ENCODE data around the gene ENOSF1.

DNA sequence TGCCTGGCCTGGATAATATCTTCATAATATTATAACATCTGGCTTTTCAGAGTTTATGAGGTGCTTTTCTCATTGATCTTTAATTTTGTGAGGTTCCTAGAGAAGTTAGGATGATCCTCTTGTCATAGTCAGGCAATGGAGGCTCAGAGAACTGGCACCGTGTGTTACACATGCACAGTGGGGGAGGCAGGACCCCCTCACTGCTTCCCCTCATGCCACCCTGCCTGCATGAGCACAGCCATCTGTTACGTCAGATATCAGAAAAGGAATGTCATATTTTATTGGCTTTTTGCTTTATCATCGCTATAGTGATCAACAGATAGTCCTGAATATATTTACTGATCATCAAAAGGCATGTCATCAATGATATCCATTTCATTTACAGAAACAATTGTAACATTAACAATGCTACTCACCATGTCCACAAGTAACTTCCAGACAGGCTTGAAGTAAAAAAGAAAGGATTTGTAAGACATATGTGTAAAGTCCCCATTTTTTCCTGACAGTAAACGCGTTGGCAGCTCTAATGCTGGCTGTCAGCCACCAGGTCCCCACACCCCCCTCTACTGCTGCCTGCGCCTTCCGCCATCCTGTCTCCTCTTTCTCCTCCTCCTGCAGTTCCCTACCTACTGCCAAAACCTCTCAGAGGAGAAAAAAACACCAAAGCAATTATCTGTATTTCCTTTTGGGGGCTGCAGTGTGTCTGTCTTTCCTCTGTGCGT is 18.8 kb downstream of the ENOSF1 start:
- TF ChIP-seq, protein P1, sequence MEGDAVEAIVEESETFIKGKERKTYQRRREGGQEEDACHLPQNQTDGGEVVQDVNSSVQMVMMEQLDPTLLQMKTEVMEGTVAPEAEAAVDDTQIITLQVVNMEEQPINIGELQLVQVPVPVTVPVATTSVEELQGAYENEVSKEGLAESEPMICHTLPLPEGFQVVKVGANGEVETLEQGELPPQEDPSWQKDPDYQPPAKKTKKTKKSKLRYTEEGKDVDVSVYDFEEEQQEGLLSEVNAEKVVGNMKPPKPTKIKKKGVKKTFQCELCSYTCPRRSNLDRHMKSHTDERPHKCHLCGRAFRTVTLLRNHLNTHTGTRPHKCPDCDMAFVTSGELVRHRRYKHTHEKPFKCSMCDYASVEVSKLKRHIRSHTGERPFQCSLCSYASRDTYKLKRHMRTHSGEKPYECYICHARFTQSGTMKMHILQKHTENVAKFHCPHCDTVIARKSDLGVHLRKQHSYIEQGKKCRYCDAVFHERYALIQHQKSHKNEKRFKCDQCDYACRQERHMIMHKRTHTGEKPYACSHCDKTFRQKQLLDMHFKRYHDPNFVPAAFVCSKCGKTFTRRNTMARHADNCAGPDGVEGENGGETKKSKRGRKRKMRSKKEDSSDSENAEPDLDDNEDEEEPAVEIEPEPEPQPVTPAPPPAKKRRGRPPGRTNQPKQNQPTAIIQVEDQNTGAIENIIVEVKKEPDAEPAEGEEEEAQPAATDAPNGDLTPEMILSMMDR (IDR thresholded peaks at IDR 0.05): no peak
- TF ChIP-seq POLR2A (IDR thresholded peaks at IDR 0.05): no peak

Measured in right lobe of liver (tissue), 4 donors.